K562 (cell line): ENCODE data around the gene SPATC1L. TPM values are rescaled to one million over a fixed set of nuclear protein-coding genes. Genes with fewer than 3 reads are reported as not detected.

Source experiments
- ARNT ChIP-seq, 2 experiments: fragments of 450-650 bp; IDR thresholded peaks; 2 replicates each; pipeline ENCODE4 v1.6.1; 2016; ENCODE audit warnings: mild to moderate bottlenecking in 1 of 2
- BRD4 ChIP-seq: fragments of 200-600 bp; sonication (generic); IDR thresholded peaks from 2 replicates; pipeline ENCODE4 v1.6.1; 2017; ENCODE audit warnings: inconsistent platforms
- C11orf30 ChIP-seq: fragments of 450-650 bp; IDR thresholded peaks from 2 replicates; pipeline ENCODE4 v1.6.1; 2016; ENCODE audit warnings: low read depth, mild to moderate bottlenecking
- CCAR2 ChIP-seq: fragments of 200-400 bp; formaldehyde crosslinking; IDR thresholded peaks from 2 replicates; pipeline ENCODE4 v1.6.1; 2017; ENCODE audit warnings: mild to moderate bottlenecking, low read depth, low read length
- CHD4 ChIP-seq: fragments of 200-600 bp; sonication (generic); IDR thresholded peaks from 3 replicates; pipeline ENCODE4 v1.6.1; 2012; ENCODE audit warnings: low read depth, mild to moderate bottlenecking, mixed read lengths, low read length, inconsistent platforms; ENCODE audit not compliant: insufficient read depth, insufficient replicate concordance, poor library complexity, severe bottlenecking
- ETV6 ChIP-seq, 3 experiments: fragments of 150-350 bp in 1 of 3; sonication (generic) in 1 of 3; formaldehyde crosslinking in 1 of 3; IDR thresholded peaks; 2 replicates each; pipeline versions ENCODE4 v1.6.1 to v1.8.0; 2014 to 2022; ENCODE audit warnings: borderline replicate concordance in 2 of 3, low read depth in 2 of 3, antibody characterized with exemption in 1 of 3, low read length in 1 of 3, mild to moderate bottlenecking in 1 of 3, missing genetic modification reagents in 1 of 3
- KAT7 ChIP-seq: sonication (generic); formaldehyde crosslinking; IDR thresholded peaks from 2 replicates; pipeline ENCODE4 v1.8.0; 2022; ENCODE audit warnings: missing genetic modification reagents, mild to moderate bottlenecking, borderline replicate concordance
- KLF13 ChIP-seq: fragments of 450-650 bp; IDR thresholded peaks from 2 replicates; pipeline ENCODE4 v1.6.1; 2016; ENCODE audit warnings: missing genetic modification characterization, low read depth, mild to moderate bottlenecking, missing compliant biosample characterization, moderate library complexity, borderline replicate concordance
- MTA3 ChIP-seq: fragments of 450-650 bp; formaldehyde crosslinking; IDR thresholded peaks from 2 replicates; pipeline ENCODE4 v1.6.1; 2017; ENCODE audit warnings: mild to moderate bottlenecking, borderline replicate concordance
- PCBP1 ChIP-seq: fragments of 200-400 bp; formaldehyde crosslinking; IDR thresholded peaks from 2 replicates; pipeline ENCODE4 v1.6.1; 2018; ENCODE audit warnings: mild to moderate bottlenecking, low read depth, low read length; ENCODE audit not compliant: poor library complexity, severe bottlenecking
- STAG1 ChIP-seq: sonication (generic); formaldehyde crosslinking; IDR thresholded peaks from 2 replicates; pipeline ENCODE4 v1.5.0; 2020; ENCODE audit warnings: missing genetic modification reagents, borderline replicate concordance
- ZNF695 ChIP-seq: fragments of 450-650 bp; formaldehyde crosslinking; IDR thresholded peaks from 2 replicates; pipeline ENCODE4 v1.4.0; 2020; ENCODE audit warnings: mild to moderate bottlenecking, moderate library complexity
- ZNF785 ChIP-seq: fragments of 250-450 bp; sonication (Bioruptor Pico); IDR thresholded peaks from 2 replicates; pipeline ENCODE4 v1.4.0; 2020; ENCODE audit warnings: mild to moderate bottlenecking
- polyA plus RNA-seq, 8 experiments: library from polyadenylated mRNA; depleted of rRNA in 4 of 8; stranded (reverse) in 5 of 8; unstranded in 3 of 8; fragments of >200 nt; fragmentation: Nextera tagmentation in 2 of 8; fragmentation: Illumina TruSeq in 1 of 8; extraction: Ambion mirVana in 2 of 8; extraction: Trizol in 1 of 8; gene quantifications; 2 replicates each; pipeline versions ENCODE4 v1.2.1 to v1.2.3, GENCODE V29; 2011 to 2014; ENCODE audit warnings: inconsistent platforms in 1 of 8, missing spikeins in 1 of 8
- total RNA-seq, 7 experiments: library from RNA; depleted of rRNA in 6 of 7; stranded (reverse); fragments of >200 nt in 6 of 7; fragmentation: Illumina TruSeq in 2 of 7; extraction: Trizol in 2 of 7; gene quantifications; 2 replicates each; pipeline versions ENCODE4 v1.2.1 to v1.2.3, GENCODE V29; 2011 to 2021; ENCODE audit warnings: low replicate concordance in 1 of 7
- TF ChIP-seq, protein P1 (sequence below), 2 experiments: fragments of 450-650 bp; formaldehyde crosslinking in 1 of 2; IDR thresholded peaks; 2 replicates each; pipeline versions ENCODE4 v1.4.0 to v1.6.1; 2014 to 2020; ENCODE audit warnings: mild to moderate bottlenecking in 2 of 2, borderline replicate concordance in 1 of 2, low read depth in 1 of 2
- TF ChIP-seq, protein P2 (sequence below): fragments of 450-650 bp; formaldehyde crosslinking; IDR thresholded peaks from 2 replicates; pipeline ENCODE4 v1.4.0; 2020; ENCODE audit warnings: mild to moderate bottlenecking, moderate library complexity
- TF ChIP-seq, protein P3 (sequence below), 2 experiments: fragments of 450-650 bp in 1 of 2; sonication (generic) in 1 of 2; formaldehyde crosslinking; conservative IDR thresholded peaks; 2 replicates each; pipeline versions ENCODE4 v1.4.0 to v1.8.1; 2020 to 2022; ENCODE audit warnings: mild to moderate bottlenecking in 1 of 2, missing genetic modification reagents in 1 of 2

SPATC1L gene
- total and polyA plus RNA-seq, 9 of the 15 experiments (the other 6 are each of a cell fraction or from before 2014, with no cell fraction given): 0.14 to 121 (median 34.0) TPM; not detected in 1

DNA sequence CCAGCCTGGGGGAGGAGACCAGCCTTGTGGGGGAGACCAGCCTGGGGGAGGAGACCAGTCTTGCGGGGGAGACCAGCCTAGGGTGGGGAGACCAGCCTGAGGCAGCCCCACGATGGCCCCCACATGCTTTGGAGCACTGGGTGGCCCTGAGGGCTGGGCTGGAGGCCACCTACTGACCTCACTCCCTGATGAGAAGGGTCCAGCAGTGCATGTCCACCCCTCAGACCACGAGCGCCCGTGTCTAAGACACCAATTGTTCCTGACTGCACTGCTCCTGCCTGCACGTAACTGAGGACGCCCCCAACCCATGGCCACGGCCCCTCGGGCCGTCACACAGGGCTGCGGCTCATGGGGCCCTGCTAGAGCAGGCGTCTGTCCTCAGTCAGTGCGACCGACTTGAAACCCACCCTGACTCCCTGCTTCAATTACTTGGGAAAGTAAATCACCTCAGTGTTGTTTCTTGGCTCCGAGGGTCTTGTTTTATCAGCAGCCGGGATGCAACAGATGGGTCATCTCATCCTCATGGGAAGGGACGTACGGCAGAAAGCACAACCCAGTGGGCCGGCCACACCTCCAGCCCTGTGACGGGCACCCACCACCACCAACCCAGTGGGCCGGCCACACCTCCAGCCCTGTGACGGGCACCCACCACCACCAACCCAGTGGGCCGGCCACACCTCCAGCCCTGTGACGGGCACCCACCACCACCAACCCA lies at the start of gene SPATC1L (continued):
- TF ChIP-seq, protein P1, sequence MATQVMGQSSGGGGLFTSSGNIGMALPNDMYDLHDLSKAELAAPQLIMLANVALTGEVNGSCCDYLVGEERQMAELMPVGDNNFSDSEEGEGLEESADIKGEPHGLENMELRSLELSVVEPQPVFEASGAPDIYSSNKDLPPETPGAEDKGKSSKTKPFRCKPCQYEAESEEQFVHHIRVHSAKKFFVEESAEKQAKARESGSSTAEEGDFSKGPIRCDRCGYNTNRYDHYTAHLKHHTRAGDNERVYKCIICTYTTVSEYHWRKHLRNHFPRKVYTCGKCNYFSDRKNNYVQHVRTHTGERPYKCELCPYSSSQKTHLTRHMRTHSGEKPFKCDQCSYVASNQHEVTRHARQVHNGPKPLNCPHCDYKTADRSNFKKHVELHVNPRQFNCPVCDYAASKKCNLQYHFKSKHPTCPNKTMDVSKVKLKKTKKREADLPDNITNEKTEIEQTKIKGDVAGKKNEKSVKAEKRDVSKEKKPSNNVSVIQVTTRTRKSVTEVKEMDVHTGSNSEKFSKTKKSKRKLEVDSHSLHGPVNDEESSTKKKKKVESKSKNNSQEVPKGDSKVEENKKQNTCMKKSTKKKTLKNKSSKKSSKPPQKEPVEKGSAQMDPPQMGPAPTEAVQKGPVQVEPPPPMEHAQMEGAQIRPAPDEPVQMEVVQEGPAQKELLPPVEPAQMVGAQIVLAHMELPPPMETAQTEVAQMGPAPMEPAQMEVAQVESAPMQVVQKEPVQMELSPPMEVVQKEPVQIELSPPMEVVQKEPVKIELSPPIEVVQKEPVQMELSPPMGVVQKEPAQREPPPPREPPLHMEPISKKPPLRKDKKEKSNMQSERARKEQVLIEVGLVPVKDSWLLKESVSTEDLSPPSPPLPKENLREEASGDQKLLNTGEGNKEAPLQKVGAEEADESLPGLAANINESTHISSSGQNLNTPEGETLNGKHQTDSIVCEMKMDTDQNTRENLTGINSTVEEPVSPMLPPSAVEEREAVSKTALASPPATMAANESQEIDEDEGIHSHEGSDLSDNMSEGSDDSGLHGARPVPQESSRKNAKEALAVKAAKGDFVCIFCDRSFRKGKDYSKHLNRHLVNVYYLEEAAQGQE (IDR thresholded peaks at IDR 0.05; ENCODE audit: borderline replicate concordance): no peak
- TF ChIP-seq, protein P1 (CRISPR knock-in tag; IDR thresholded peaks at IDR 0.05; ENCODE audit: low read depth): 0 out of 2 replicates have a peak, but pooled peaks have one; percentile 29
- TF ChIP-seq MTA3: peak; percentile 71
- peak; percentile 34 for TF ChIP-seq CHD4
- no peak for TF ChIP-seq C11orf30
- peak; percentile 47 to 48; a peak in 1 of 4 replicates for TF ChIP-seq ARNT (IDR thresholded peaks at IDR 0.05)
- no peak for TF ChIP-seq ZNF695 (CRISPR knock-in tag)
- TF ChIP-seq ETV6 (IDR thresholded peaks at IDR 0.05; ENCODE audit: borderline replicate concordance in 1 of 2, low read depth in 2 of 2, low read length in 1 of 2): no peak
- TF ChIP-seq ETV6 (CRISPR knock-in tag; IDR thresholded peaks at IDR 0.05; ENCODE audit: borderline replicate concordance): no peak
- TF ChIP-seq KAT7: 0 out of 2 replicates have a peak, but pooled peaks have one; percentile 63
- TF ChIP-seq, protein P2, sequence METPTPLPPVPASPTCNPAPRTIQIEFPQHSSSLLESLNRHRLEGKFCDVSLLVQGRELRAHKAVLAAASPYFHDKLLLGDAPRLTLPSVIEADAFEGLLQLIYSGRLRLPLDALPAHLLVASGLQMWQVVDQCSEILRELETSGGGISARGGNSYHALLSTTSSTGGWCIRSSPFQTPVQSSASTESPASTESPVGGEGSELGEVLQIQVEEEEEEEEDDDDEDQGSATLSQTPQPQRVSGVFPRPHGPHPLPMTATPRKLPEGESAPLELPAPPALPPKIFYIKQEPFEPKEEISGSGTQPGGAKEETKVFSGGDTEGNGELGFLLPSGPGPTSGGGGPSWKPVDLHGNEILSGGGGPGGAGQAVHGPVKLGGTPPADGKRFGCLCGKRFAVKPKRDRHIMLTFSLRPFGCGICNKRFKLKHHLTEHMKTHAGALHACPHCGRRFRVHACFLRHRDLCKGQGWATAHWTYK (CRISPR knock-in tag): 0 out of 2 replicates have a peak, but pooled peaks have one; percentile 27
- TF ChIP-seq BRD4: peak; percentile 64; the same call in 1 of the 2 replicates
- TF ChIP-seq STAG1 (CRISPR knock-in tag): no peak
- TF ChIP-seq KLF13 (tag): no peak
- peak; percentile 72 for TF ChIP-seq PCBP1
- no peak for TF ChIP-seq CCAR2
- TF ChIP-seq, protein P3, sequence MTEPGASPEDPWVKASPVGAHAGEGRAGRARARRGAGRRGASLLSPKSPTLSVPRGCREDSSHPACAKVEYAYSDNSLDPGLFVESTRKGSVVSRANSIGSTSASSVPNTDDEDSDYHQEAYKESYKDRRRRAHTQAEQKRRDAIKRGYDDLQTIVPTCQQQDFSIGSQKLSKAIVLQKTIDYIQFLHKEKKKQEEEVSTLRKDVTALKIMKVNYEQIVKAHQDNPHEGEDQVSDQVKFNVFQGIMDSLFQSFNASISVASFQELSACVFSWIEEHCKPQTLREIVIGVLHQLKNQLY (CRISPR knock-in tag; conservative IDR thresholded peaks at IDR 0.05): no peak
- no peak for TF ChIP-seq ZNF785
